Gastroesophageal sphincter (tissue), 3 donors: ENCODE data around the gene TTLL3.

Experiments
- CTCF ChIP-seq, 4 experiments: fragments of 200-600 bp in 2 of 4; fragments of 450-650 bp in 2 of 4; sonication (generic) in 1 of 4; IDR thresholded peaks; one replicate each; pipeline ENCODE4 v1.5.1; 2017 to 2019; ENCODE audit warnings: antibody characterized with exemption in 4 of 4, mild to moderate bottlenecking in 2 of 4, moderate library complexity in 2 of 4
- POLR2A ChIP-seq, 2 donors: fragments of 450-650 bp; IDR thresholded peaks; one replicate each; pipeline ENCODE4 v1.6.1; 2017; ENCODE audit warnings: antibody characterized with exemption in 2 of 2, mild to moderate bottlenecking in 2 of 2, moderate library complexity in 1 of 2
- POLR2AphosphoS5 ChIP-seq: sonication (generic); formaldehyde crosslinking; IDR thresholded peaks from one replicate; pipeline ENCODE4 v1.6.1; 2017; ENCODE audit warnings: antibody characterized with exemption

GRCh38 chr3:9862391-9863057 is 52.5 kb downstream of the TTLL3 start:
- TF ChIP-seq CTCF (IDR thresholded peaks at IDR 0.05) (peak in 3 of 4 experiments; percentile 24 to 75 (median 50)), POLR2AphosphoS5 (no peak), POLR2A (IDR thresholded peaks at IDR 0.05) (no peak)
